GM19372 (cell line): ENCODE measurements around the gene KIF23.

Source experiments
- ATAC-seq: cut with Tn5 transposase; IDR thresholded peaks from one replicate; pipeline ENCODE4 v1.9.1; 2021; ENCODE audit warnings: mild to moderate bottlenecking, low read depth, moderate library complexity; ENCODE audit not compliant: unreplicated experiment

The KIF23 gene

GRCh38 chr15:69482686-69483256 is 68.6 kb downstream of the KIF23 start:
- no peak for ATAC-seq

- no peak for ATAC-seq
Observed at GRCh38 chr15:69484837-69485236, 70.7 kb downstream of the KIF23 start.

DNA sequence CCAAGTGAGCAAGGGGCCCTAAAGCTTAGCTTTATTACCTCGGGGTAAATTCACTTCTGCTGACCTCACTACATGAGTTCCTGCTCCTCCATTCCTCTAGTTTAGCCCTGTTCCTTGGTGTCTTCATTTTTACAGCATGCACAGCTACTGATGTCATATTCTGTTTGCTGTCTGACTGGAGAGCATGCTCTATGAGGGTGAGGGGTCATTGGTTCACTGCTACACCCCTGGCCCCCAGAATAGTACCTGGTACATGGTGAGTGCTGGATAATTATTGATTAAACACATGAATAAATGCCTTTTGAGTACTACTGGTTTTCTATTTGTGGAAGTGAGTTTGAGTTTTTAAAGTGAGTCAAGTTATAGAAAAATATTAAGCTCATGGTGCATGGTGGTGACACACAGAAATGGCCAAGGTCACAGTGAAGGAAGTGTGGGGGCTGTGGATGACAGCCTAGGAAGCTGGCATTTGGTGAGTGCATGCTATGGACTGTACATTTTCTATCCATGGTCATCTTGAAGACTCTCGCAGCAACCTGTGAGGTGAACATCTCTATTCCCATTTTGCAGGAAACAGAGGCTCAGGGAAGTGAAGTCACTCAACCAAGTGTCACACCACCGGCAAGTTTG is 72.4 kb downstream of the KIF23 start:
- ATAC-seq: no peak

GRCh38 chr15:69489073-69489571 is 75.0 kb downstream of the KIF23 start:
- no peak for ATAC-seq

GRCh38 chr15:69490356-69491037 is 76.3 kb downstream of the KIF23 start:
- no peak for ATAC-seq

- ATAC-seq: no peak
Observed at GRCh38 chr15:69491038-69491505, 76.9 kb downstream of the KIF23 start.

GRCh38 chr15:69493406-69493805 is 79.3 kb downstream of the KIF23 start:
- ATAC-seq: no peak

- ATAC-seq: no peak
Observed at GRCh38 chr15:69496001-69496400, 81.9 kb downstream of the KIF23 start.

DNA sequence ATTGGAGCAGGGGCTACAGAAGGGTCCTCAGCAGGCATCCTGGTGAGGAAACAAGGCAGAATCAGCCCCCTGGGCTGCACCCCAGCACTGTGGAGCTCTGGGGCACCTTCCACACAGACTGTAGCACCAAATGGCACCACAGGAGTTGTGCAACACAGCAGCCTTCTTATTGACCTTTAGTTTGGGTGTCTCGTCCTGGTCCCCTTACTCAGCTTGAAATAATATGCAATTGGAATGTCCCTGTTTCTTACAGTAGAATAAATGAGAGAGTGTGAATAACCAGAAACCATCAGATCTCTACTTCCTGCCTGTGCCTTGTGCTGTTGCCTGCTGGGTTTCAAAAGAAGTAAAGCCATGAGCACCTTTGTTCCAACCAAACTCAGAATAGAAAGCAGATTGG is 82.9 kb downstream of the KIF23 start:
- no peak for ATAC-seq

DNA sequence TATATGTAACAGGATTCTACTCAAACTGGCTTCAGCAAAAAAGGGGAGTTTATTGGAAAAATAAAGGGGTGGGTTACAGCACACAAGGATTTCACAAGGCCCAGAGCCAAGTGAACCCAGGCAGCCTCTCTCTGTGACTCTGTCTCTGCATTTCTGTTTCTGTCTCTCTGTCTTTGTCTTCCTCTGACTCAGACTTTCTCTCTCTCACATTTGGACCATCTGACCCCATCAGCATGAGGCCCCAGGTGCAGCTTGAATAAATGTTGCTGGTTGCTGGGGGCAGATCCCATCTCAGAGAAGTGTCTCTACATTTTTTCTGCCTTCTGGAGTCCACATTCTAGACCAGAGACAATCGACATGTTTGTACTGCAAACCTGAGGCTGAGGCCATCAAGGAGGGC is 83.5 kb downstream of the KIF23 start:
- ATAC-seq: no peak
